A549 (cell line): ENCODE results near the gene SEPTIN1.

Experiments used
- CEBPB ChIP-seq, 2 experiments: fragments of >200 bp in 1 of 2; sonication (Bioruptor Twin) in 1 of 2; formaldehyde crosslinking in 1 of 2; IDR thresholded peaks; 2 replicates each; pipeline ENCODE4 v1.6.1; 2012 to 2016
- CHD2 ChIP-seq: fragments of 150-350 bp; IDR thresholded peaks from 2 replicates; pipeline ENCODE4 v1.6.1; 2014; ENCODE audit warnings: low read length; ENCODE audit not compliant: partially characterized antibody
- CTCF ChIP-seq: fragments of >200 bp; sonication (Bioruptor Twin); formaldehyde crosslinking; IDR thresholded peaks from 3 replicates; pipeline ENCODE4 v1.5.1; 2016
- KDM1A ChIP-seq: fragments of 200-600 bp; sonication (generic); IDR thresholded peaks from 2 replicates; pipeline ENCODE4 v1.6.1; 2016; ENCODE audit warnings: low read depth, mild to moderate bottlenecking
- POLR2AphosphoS2 ChIP-seq: conservative IDR thresholded peaks from 2 replicates; pipeline ENCODE4 v1.6.1; 2012; ENCODE audit warnings: low read length, improper control_type of control experiment, inconsistent platforms
- RCOR1 ChIP-seq: fragments of 150-350 bp; IDR thresholded peaks from 2 replicates; pipeline ENCODE4 v1.6.1; 2014; ENCODE audit warnings: antibody characterized with exemption, low read length, low read depth
- REST ChIP-seq: fragments of 200-600 bp; sonication (generic); IDR thresholded peaks from 2 replicates; pipeline ENCODE4 v1.6.1; 2016; ENCODE audit warnings: antibody characterized with exemption, mild to moderate bottlenecking, moderate library complexity
- ZNF302 ChIP-seq: fragments of 250-450 bp; sonication (Bioruptor Pico); IDR thresholded peaks from 2 replicates; pipeline ENCODE4 v1.9.0; 2021; ENCODE audit warnings: inconsistent platforms, mild to moderate bottlenecking, moderate library complexity

GRCh38 chr16:30397776-30398660 lies 15.7 kb upstream of the SEPTIN1 start:
- TF ChIP-seq CEBPB (IDR thresholded peaks at IDR 0.05) (no peak), ZNF302 (CRISPR knock-in tag) (no peak), RCOR1 (no peak), KDM1A (no peak), CHD2 (no peak), CTCF (no peak), REST (no peak), POLR2AphosphoS2 (no peak)
